Astrocyte of the cerebellum (primary cell): Measurements from ENCODE around the gene GMDS.

Experiments used
- DNase-seq: peaks from one replicate; pipeline ENCODE4 v3.0.0-alpha.2; 2011; ENCODE audit warnings: low read depth
- H3K4me3 ChIP-seq: 2 replicates; pipeline ENCODE4 v1.5.1; 2011; ENCODE audit warnings: mild to moderate bottlenecking, low read depth, low read length, moderate library complexity
- CTCF ChIP-seq: IDR thresholded peaks from 2 replicates; pipeline ENCODE4 v1.5.1; 2012; ENCODE audit warnings: low read length, low read depth, moderate library complexity, mild to moderate bottlenecking; ENCODE audit errors: missing control alignments
- in situ Hi-C: cut with HindIII; loops from 2 replicates; pipeline ENCODE4 v1.10.0; 2017; ENCODE audit warnings: low sequenced_read_pairs

Gene GMDS

GRCh38 chr6:1636272-1636825 lies 609.1 kb downstream of the GMDS start:
- no peak for DNase-seq
- TF ChIP-seq CTCF = no peak
- no peak overlapping the region for H3K4me3 ChIP-seq
- in situ Hi-C loops = no loop called here

GRCh38 chr6:1635305-1636010 lies 609.9 kb downstream of the GMDS start:
- H3K4me3 ChIP-seq = no peak overlapping the region
- no peak for TF ChIP-seq CTCF
- no peak for DNase-seq
- in situ Hi-C loops = no loop called here

DNA sequence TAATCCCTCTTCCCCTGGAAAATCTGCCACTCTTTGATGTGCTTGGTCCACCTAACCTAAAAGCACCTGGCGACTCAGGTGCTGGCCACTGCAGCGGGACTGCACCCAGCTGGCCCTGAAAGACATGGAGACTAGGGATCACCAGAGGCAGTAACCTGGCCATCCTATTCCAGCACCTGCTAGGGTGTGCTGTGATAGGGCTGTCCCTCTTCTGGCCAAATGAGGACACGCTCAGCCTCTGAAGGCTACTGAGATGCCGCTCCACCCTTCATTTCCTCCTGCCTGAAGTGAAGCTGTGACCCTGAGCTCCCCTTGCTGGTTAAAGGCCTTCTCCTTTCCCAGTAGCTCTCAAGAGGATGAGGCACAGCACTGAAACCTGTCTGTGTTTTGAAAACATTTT lies 611.3 kb downstream of the GMDS start:
- DNase-seq = no peak
- in situ Hi-C loops = no loop called here
- H3K4me3 ChIP-seq = no peak overlapping the region
- no peak for TF ChIP-seq CTCF

DNA sequence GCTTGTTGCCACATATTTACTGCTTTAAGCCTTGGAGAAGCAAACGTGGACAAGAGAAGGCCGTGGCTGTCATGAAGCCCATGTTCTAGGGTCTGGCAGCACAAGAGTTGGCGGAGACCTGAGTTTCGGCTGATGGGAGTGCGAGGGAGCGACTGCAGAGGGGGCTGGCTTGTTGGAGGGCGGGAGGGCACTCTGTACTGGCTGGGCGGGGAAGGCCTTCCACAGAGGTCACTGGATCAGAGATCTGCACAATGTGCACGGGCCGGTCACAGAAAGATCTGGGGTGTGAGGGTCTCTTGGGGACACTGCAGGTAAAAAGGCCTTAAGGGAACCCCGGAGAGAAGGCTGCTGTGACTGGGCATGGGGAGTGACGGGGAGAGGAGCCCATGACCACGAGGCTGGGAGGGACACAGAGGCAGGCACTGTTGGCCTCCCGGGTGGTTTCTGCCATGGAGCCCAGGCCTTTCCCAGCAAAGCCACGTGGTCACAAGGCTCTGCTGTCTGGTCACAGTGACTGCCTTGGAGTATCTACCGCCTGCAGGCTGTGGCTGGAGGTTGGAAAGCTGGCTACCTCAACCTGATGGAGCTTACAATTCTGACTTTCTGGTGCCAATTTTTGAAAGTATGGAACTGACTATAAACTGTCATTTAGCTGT lies 611.9 kb downstream of the GMDS start:
- in situ Hi-C loops = no loop called here
- H3K4me3 ChIP-seq = no peak overlapping the region
- no peak for DNase-seq
- TF ChIP-seq CTCF = no peak

DNA sequence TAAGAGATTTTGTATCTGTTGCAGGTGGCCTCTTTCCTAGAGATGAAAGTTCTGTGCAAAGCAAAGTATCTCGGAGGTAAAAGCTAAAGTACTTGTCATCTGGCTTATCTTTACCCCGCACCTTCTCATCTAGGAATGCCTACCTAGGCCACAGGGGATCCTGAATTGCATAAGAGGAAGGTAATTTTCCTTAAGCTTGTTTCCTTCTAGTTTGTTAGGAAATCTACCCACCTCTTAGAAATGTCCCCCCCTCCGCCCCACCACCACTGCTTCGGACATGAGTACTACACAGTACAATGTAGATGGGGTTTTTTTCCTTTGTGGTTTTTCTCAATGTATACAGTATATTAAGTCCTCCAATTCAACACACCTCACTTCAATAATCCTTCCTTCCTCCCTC lies 614.2 kb downstream of the GMDS start:
- in situ Hi-C loops = no loop called here
- no peak for DNase-seq
- no peak overlapping the region for H3K4me3 ChIP-seq
- TF ChIP-seq CTCF = no peak

DNA sequence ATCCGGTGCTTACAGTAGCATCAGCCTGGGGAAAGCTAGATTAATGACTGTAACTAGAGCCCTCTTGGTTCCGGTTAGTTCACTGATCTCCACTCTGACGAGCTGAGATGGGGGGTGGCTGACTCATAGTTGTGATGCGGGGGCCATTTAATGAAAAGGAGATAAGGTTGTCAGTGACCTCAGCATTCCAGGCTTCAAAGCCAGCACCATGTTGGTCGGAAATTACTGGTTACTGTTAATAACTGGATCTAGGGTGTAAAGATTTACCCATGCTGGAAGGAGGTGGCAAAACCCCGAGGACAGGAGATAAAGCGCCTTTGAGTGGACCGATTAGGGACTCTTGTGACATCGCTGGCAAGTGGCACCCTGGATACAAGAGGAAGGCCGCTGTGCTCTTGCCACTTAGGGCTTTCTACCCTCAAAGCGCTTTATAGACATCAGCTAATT lies 614.6 kb downstream of the GMDS start:
- no peak for DNase-seq
- no peak overlapping the region for H3K4me3 ChIP-seq
- no peak for TF ChIP-seq CTCF
- in situ Hi-C loops = no loop called here
